ENCODE data around the gene B4GALT7.
"Not testable (repeated sequence)": the region's sequence is repeated elsewhere in the genome, so short reads cannot be mapped to it uniquely, and the experiment has no call there.

GRCh38 chr5:177657846-177658245, 57.9 kb downstream of the B4GALT7 start:
- not testable (repeated sequence) for TF ChIP-seq CTCF, POLR2A (IDR thresholded peaks at IDR 0.05)

All from testis (tissue), 2 donors.